ENCODE data around the gene DCDC2B. TPM values are rescaled to one million over a fixed set of nuclear protein-coding genes. Genes with fewer than 3 reads are reported as not detected.

DCDC2B gene
- total RNA-seq, 1 experiment from 2014 or later, result 0.27 TPM

DNA sequence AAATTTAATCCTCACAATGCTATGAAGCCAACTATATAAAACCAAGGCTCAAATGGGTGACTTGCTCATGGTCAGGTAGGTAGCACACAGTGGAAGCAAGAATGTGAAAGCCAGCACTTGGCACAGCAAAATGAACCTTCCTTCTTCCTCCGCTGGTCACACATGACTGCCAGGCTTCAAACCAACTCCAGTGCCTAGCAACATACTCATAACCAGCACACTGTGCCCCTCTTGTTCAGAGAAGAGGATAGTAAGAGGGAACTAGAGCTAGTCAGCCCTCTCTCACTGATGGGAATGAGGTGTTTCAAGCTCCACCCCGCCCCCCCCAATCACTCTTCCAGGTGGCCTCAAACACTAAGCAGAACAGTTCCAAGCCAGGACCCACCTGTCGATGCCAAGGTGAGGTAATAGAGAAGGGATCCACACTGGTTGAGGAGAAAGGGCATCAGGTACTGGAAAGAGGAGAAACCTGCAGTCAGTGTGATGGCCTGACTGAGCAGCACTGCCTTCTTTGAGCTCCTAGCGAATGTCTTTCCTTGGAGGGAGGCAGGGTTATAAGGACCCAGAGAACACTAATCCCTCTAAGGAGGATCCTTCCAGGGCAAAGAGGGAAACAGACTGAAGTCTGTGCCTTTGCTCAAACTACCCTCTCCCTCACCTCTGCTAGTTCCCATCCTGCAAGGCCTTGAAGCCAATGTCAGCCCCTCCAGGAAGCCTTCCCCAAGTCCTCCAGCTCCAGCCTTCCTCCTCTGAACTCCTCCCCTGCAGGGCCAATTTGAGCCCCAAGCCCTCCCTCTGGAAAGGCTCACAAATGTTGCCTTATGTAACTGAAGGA lies 12.1 kb downstream of the DCDC2B start:
- H3K4me3 ChIP-seq (replicated peaks in 1 of 2; ENCODE audit: low read depth in 1 of 2, low read length in 2 of 2), result peak overlapping the region; percentile 96 to 99
- DNase-seq (ENCODE audit: low read depth, low spot score), result no peak
- RAD21 ChIA-PET (ENCODE audit: low non-redundant PET in 1 of 2, low total read pairs in 2 of 2, uncharacterized antibody in 2 of 2, unreplicated experiment in 2 of 2), result no interaction called here
- H2AFZ ChIP-seq (ENCODE audit: low read depth, low read length, poor library complexity, severe bottlenecking), result no peak overlapping the region
- no peaks in the 10 kb centered on the region for H4K20me1 ChIP-seq (ENCODE audit: insufficient read depth)
- POLR2A ChIA-PET, result no interaction called here
- H3K79me2 ChIP-seq (ENCODE audit: insufficient read depth, low read length), result peaks cover 39% of the 10 kb centered on the region
- H3K9me2 ChIP-seq (ENCODE audit: insufficient read depth), result no peaks in the 10 kb centered on the region
- H3K27me3 ChIP-seq (ENCODE audit: insufficient read depth, low read length), result no peaks in the 10 kb centered on the region
- CTCF ChIA-PET, result interaction anchor here (0.7 kb wide), 1 partner anchor 115 kb away, joined by 3 read pairs; the partner anchor contains the start of gene MARCKSL1
- TF ChIP-seq POLR2A (IDR thresholded peaks at IDR 0.05; ENCODE audit: borderline replicate concordance, extremely low read depth, insufficient read depth, insufficient read length), result no peak
- no peak for TF ChIP-seq JUND (IDR thresholded peaks at IDR 0.05)
- TF ChIP-seq ZNF274 (IDR thresholded peaks at IDR 0.05; ENCODE audit: low read depth, low read length), result no peak
- no peak for TF ChIP-seq YY1 (IDR thresholded peaks at IDR 0.05; ENCODE audit: extremely low read depth, insufficient replicate concordance, low read depth, low read length)
- TF ChIP-seq SIN3A (IDR thresholded peaks at IDR 0.05; ENCODE audit: low read depth), result no peak
- TF ChIP-seq, protein P1, sequence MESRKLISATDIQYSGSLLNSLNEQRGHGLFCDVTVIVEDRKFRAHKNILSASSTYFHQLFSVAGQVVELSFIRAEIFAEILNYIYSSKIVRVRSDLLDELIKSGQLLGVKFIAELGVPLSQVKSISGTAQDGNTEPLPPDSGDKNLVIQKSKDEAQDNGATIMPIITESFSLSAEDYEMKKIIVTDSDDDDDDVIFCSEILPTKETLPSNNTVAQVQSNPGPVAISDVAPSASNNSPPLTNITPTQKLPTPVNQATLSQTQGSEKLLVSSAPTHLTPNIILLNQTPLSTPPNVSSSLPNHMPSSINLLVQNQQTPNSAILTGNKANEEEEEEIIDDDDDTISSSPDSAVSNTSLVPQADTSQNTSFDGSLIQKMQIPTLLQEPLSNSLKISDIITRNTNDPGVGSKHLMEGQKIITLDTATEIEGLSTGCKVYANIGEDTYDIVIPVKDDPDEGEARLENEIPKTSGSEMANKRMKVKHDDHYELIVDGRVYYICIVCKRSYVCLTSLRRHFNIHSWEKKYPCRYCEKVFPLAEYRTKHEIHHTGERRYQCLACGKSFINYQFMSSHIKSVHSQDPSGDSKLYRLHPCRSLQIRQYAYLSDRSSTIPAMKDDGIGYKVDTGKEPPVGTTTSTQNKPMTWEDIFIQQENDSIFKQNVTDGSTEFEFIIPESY (IDR thresholded peaks at IDR 0.05; ENCODE audit: extremely low read depth, insufficient replicate concordance, low read length), result no peak
- TF ChIP-seq TCF7L2 (IDR thresholded peaks at IDR 0.05; ENCODE audit: borderline replicate concordance, extremely low read depth, insufficient read depth, insufficient read length), result no peak
- TF ChIP-seq CBX3 (IDR thresholded peaks at IDR 0.05; ENCODE audit: low read depth), result no peak
- TF ChIP-seq, protein P2, sequence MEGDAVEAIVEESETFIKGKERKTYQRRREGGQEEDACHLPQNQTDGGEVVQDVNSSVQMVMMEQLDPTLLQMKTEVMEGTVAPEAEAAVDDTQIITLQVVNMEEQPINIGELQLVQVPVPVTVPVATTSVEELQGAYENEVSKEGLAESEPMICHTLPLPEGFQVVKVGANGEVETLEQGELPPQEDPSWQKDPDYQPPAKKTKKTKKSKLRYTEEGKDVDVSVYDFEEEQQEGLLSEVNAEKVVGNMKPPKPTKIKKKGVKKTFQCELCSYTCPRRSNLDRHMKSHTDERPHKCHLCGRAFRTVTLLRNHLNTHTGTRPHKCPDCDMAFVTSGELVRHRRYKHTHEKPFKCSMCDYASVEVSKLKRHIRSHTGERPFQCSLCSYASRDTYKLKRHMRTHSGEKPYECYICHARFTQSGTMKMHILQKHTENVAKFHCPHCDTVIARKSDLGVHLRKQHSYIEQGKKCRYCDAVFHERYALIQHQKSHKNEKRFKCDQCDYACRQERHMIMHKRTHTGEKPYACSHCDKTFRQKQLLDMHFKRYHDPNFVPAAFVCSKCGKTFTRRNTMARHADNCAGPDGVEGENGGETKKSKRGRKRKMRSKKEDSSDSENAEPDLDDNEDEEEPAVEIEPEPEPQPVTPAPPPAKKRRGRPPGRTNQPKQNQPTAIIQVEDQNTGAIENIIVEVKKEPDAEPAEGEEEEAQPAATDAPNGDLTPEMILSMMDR (IDR thresholded peaks at IDR 0.05 in 2 of 3, conservative IDR thresholded peaks at IDR 0.05 in 1 of 3; ENCODE audit: borderline replicate concordance in 1 of 3, insufficient read depth in 1 of 3, low read depth in 2 of 3, low read length in 2 of 3), result no peak
- TF ChIP-seq SRF (IDR thresholded peaks at IDR 0.05; ENCODE audit: low read depth), result no peak
- no peak for TF ChIP-seq ELF1 (IDR thresholded peaks at IDR 0.05; ENCODE audit: borderline replicate concordance, low read depth)
- intact Hi-C loops (cut with micrococcal nuclease), result no loop called here
- H3K9ac ChIP-seq (ENCODE audit: low read length), result peak overlapping the region; percentile 99
- H3K9me3 ChIP-seq (ENCODE audit: control insufficient read depth in 1 of 2, insufficient read depth in 1 of 2, low read depth in 1 of 2, low read length in 2 of 2), result no peaks in the 10 kb centered on the region
- H3K4me1 ChIP-seq (ENCODE audit: control insufficient read depth in 1 of 2, insufficient read depth in 2 of 2, low read length in 2 of 2), result peaks cover 15 to 37% of the 10 kb centered on the region in 2 experiments
- no TSS peak for BruUV-seq (replicated peaks)
- peak overlapping the region; percentile 96 for H3K4me2 ChIP-seq (ENCODE audit: low read length)
- no peak for ATAC-seq
- H3K36me3 ChIP-seq (ENCODE audit: control insufficient read depth in 1 of 2, insufficient read depth in 2 of 2, low read length in 2 of 2), result peaks cover 8 to 19% of the 10 kb centered on the region in 2 experiments; a peak in 2 of 4 replicates
- peak overlapping the region; percentile 68 for H3K27ac ChIP-seq (ENCODE audit: low read depth, low read length)

Measured in HCT116 (cell line).